ENCODE results near the gene LHFPL3.

LHFPL3 gene

GRCh38 chr7:104816537-104816936 lies 488.1 kb downstream of the LHFPL3 start:
- no peak overlapping the region for H3K4me3 ChIP-seq (ENCODE audit: low read depth, low read length)
- no peak for DNase-seq (ENCODE audit: low read depth)

- no peak for DNase-seq (ENCODE audit: low read depth)
- H3K4me3 ChIP-seq (ENCODE audit: low read depth, low read length) = no peak overlapping the region
Observed at GRCh38 chr7:104818961-104819880, 490.8 kb downstream of the LHFPL3 start.

- no peak for DNase-seq (ENCODE audit: low read depth)
Observed at GRCh38 chr7:104820836-104821535, 492.6 kb downstream of the LHFPL3 start.

GRCh38 chr7:104823177-104823576 lies 494.8 kb downstream of the LHFPL3 start:
- no peak for DNase-seq (ENCODE audit: low read depth)
- no peak overlapping the region for H3K4me3 ChIP-seq (ENCODE audit: low read depth, low read length)

More at GRCh38 chr7:104820836-104821535, 492.6 kb downstream of the LHFPL3 start:
- H3K4me3 ChIP-seq (ENCODE audit: low read depth, low read length) = no peak overlapping the region

- no peak for DNase-seq (ENCODE audit: low read depth)
- H3K4me3 ChIP-seq (ENCODE audit: low read depth, low read length) = no peak overlapping the region
Observed at GRCh38 chr7:104825099-104825498, 496.7 kb downstream of the LHFPL3 start.

- DNase-seq (ENCODE audit: low read depth) = no peak
- no peak overlapping the region for H3K4me3 ChIP-seq (ENCODE audit: low read depth, low read length)
Observed at GRCh38 chr7:104826135-104826534, 497.7 kb downstream of the LHFPL3 start.

- DNase-seq (ENCODE audit: low read depth) = no peak
- no peak overlapping the region for H3K4me3 ChIP-seq (ENCODE audit: low read depth, low read length)
Observed at GRCh38 chr7:104836976-104837375, 508.6 kb downstream of the LHFPL3 start.

- no peak overlapping the region for H3K4me3 ChIP-seq (ENCODE audit: low read depth, low read length)
- no peak for DNase-seq (ENCODE audit: low read depth)
Observed at GRCh38 chr7:104838537-104839299, 510.3 kb downstream of the LHFPL3 start.

- DNase-seq (ENCODE audit: low read depth) = no peak
- H3K4me3 ChIP-seq (ENCODE audit: low read depth, low read length) = no peak overlapping the region
Observed at GRCh38 chr7:104839842-104840241, 511.4 kb downstream of the LHFPL3 start.

- no peak for DNase-seq (ENCODE audit: low read depth)
- H3K4me3 ChIP-seq (ENCODE audit: low read depth, low read length) = no peak overlapping the region
Observed at GRCh38 chr7:104841798-104842197, 513.4 kb downstream of the LHFPL3 start.

GRCh38 chr7:104843198-104843597 lies 514.8 kb downstream of the LHFPL3 start:
- no peak overlapping the region for H3K4me3 ChIP-seq (ENCODE audit: low read depth, low read length)
- DNase-seq (ENCODE audit: low read depth) = no peak

- H3K4me3 ChIP-seq (ENCODE audit: low read depth, low read length) = no peak overlapping the region
- no peak for DNase-seq (ENCODE audit: low read depth)
Observed at GRCh38 chr7:104845557-104845956, 517.2 kb downstream of the LHFPL3 start.

- DNase-seq (ENCODE audit: low read depth) = no peak
- H3K4me3 ChIP-seq (ENCODE audit: low read depth, low read length) = no peak overlapping the region
Observed at GRCh38 chr7:104846731-104847130, 518.3 kb downstream of the LHFPL3 start.

- no peak for DNase-seq (ENCODE audit: low read depth)
- H3K4me3 ChIP-seq (ENCODE audit: low read depth, low read length) = no peak overlapping the region
Observed at GRCh38 chr7:104848138-104848990, 520.0 kb downstream of the LHFPL3 start.

GRCh38 chr7:104850374-104850773 lies 522.0 kb downstream of the LHFPL3 start:
- no peak overlapping the region for H3K4me3 ChIP-seq (ENCODE audit: low read depth, low read length)
- no peak for DNase-seq (ENCODE audit: low read depth)

- H3K4me3 ChIP-seq (ENCODE audit: low read depth, low read length) = no peak overlapping the region
- DNase-seq (ENCODE audit: low read depth) = no peak
Observed at GRCh38 chr7:104851268-104851667, 522.9 kb downstream of the LHFPL3 start.

GRCh38 chr7:104852386-104852785 lies 524.0 kb downstream of the LHFPL3 start:
- no peak for DNase-seq (ENCODE audit: low read depth)
- no peak overlapping the region for H3K4me3 ChIP-seq (ENCODE audit: low read depth, low read length)

- no peak for DNase-seq (ENCODE audit: low read depth)
- no peak overlapping the region for H3K4me3 ChIP-seq (ENCODE audit: low read depth, low read length)
Observed at GRCh38 chr7:104855861-104856260, 527.5 kb downstream of the LHFPL3 start.
